GM12878 (cell line): ENCODE measurements around the gene GALNS. TPM values are rescaled to one million over a fixed set of nuclear protein-coding genes. Genes with fewer than 3 reads are reported as not detected.

Source experiments
- ATAC-seq: fragments of 200-7000 bp; cut with Tn5 transposase; 3 replicates; pipeline ENCODE4 v1.9.1; 2020; ENCODE audit warnings: mild to moderate bottlenecking, moderate library complexity
- BruUV-seq: library from RNA; stranded (reverse); fragments of 400-500 nt; replicated peaks from 2 replicates; lab custom pipeline; 2021; lab: Mats Ljungman, UMichigan
- CTCF ChIA-PET: fragments of 300-600 bp; sonication (Branson Sonifier 250); formaldehyde crosslinking; extraction: SDS; loops from one replicate; lab custom pipeline; 2021; ENCODE audit warnings: inconsistent platforms; lab: Yijun Ruan, JAX
- POLR2A ChIA-PET: fragments of 350-600 bp; formaldehyde crosslinking; extraction: SDS; loops from one replicate; lab custom pipeline; 2021; ENCODE audit warnings: inconsistent platforms; lab: Charles Lee
- RAD21 ChIA-PET: fragments of 300-600 bp; sonication (Branson Sonifier 250); formaldehyde crosslinking; loops from one replicate; lab custom pipeline; 2023; ENCODE audit warnings: antibody characterized with exemption; ENCODE audit not compliant: unreplicated experiment; lab: Charles Lee
- SMC1A ChIA-PET: fragments of 300-600 bp; sonication (Branson Sonifier 250); formaldehyde crosslinking; loops from one replicate; lab custom pipeline; 2023; ENCODE audit not compliant: unreplicated experiment, uncharacterized antibody; lab: Charles Lee
- DNase-seq: peaks from one replicate; pipeline ENCODE4 v3.0.0-alpha.2; 2011; ENCODE audit warnings: low read depth, low spot score
- FAIRE-seq: peaks from 3 replicates; lab custom pipeline; 2011; peaks lifted over from hg19 to GRCh38; lab: Jason Lieb, UNC
- H2AFZ ChIP-seq: 2 replicates; pipeline ENCODE4 v1.6.0; 2011; ENCODE audit warnings: low read depth, low read length, control low read depth; ENCODE audit not compliant: control insufficient read depth
- H3K27ac ChIP-seq: 2 replicates; pipeline ENCODE4 v1.5.1; 2011; ENCODE audit warnings: control low read depth; ENCODE audit not compliant: control insufficient read depth, insufficient read depth
- H3K27me3 ChIP-seq, 2 experiments: replicated peaks in 1 of 2; 2 replicates each; pipeline versions ENCODE4 v1.6.0 to v1.6.1; 2011; ENCODE audit warnings: low read length in 1 of 2; ENCODE audit not compliant: control insufficient read depth in 2 of 2, insufficient read depth in 2 of 2
- H3K36me3 ChIP-seq, 2 experiments: 2 replicates each; pipeline ENCODE4 v1.5.1; 2011; ENCODE audit warnings: low read length in 1 of 2; ENCODE audit not compliant: control insufficient read depth in 2 of 2, insufficient read depth in 2 of 2
- H3K4me1 ChIP-seq: 2 replicates; pipeline ENCODE4 v1.6.1; 2011; ENCODE audit warnings: mild to moderate bottlenecking, low read length, moderate library complexity, mixed read lengths; ENCODE audit not compliant: control insufficient read depth, insufficient read depth
- H3K4me2 ChIP-seq: 2 replicates; pipeline ENCODE4 v1.6.0; 2011; ENCODE audit warnings: control low read depth; ENCODE audit not compliant: control insufficient read depth, insufficient read depth
- H3K4me3 ChIP-seq: fragments of 200-600 bp; sonication (generic); 2 replicates; pipeline ENCODE4 v1.5.1; 2016
- H3K79me2 ChIP-seq: 2 replicates; pipeline ENCODE4 v1.6.0; 2011; ENCODE audit warnings: low read length; ENCODE audit not compliant: control insufficient read depth, insufficient read depth
- H3K9ac ChIP-seq: 2 replicates; pipeline ENCODE4 v1.8.0; 2011; ENCODE audit warnings: low read length, control low read depth, mixed read lengths; ENCODE audit not compliant: control insufficient read depth, insufficient read depth
- H3K9me3 ChIP-seq: replicated peaks from 3 replicates; pipeline ENCODE4 v1.5.1; 2011; ENCODE audit warnings: mild to moderate bottlenecking, low read length; ENCODE audit not compliant: control insufficient read depth, insufficient read depth
- H4K20me1 ChIP-seq: 2 replicates; pipeline ENCODE4 v1.6.0; 2011; ENCODE audit not compliant: control insufficient read depth, insufficient read depth
- ATF3 ChIP-seq: IDR thresholded peaks from 2 replicates; pipeline ENCODE4 v1.6.1; 2011; ENCODE audit warnings: low read depth, mild to moderate bottlenecking, low read length, moderate library complexity, borderline replicate concordance; ENCODE audit errors: extremely low read depth
- BACH1 ChIP-seq: fragments of 450-650 bp; IDR thresholded peaks from 2 replicates; pipeline ENCODE4 v1.6.1; 2017; ENCODE audit warnings: mild to moderate bottlenecking, borderline replicate concordance
- CEBPB ChIP-seq, 2 experiments: fragments of 150-350 bp in 1 of 2; IDR thresholded peaks; 2 replicates each; pipeline ENCODE4 v1.6.1; 2012 to 2014; ENCODE audit warnings: low read depth in 2 of 2, low read length in 2 of 2, borderline replicate concordance in 1 of 2, inconsistent platforms in 1 of 2
- CREM ChIP-seq: IDR thresholded peaks from 2 replicates; pipeline ENCODE4 v1.6.1; 2014; ENCODE audit warnings: antibody characterized with exemption, low read depth
- ESRRA ChIP-seq: IDR thresholded peaks from 2 replicates; pipeline ENCODE4 v1.6.1; 2012; ENCODE audit warnings: mild to moderate bottlenecking, low read length, improper control_type of control experiment
- ETV6 ChIP-seq, 2 experiments: fragments of 450-650 bp in 1 of 2; IDR thresholded peaks in 1 of 2; conservative IDR thresholded peaks in 1 of 2; 2 replicates each; pipeline ENCODE4 v1.6.1; 2014; ENCODE audit warnings: antibody characterized with exemption in 1 of 2, borderline replicate concordance in 1 of 2, low read depth in 1 of 2, mild to moderate bottlenecking in 1 of 2, moderate library complexity in 1 of 2
- GATAD2B ChIP-seq: fragments of 450-650 bp; conservative IDR thresholded peaks from 2 replicates; pipeline ENCODE4 v1.6.1; 2017; ENCODE audit warnings: low read depth, mild to moderate bottlenecking, moderate library complexity
- IKZF2 ChIP-seq, 2 experiments: fragments of 450-650 bp; IDR thresholded peaks; 2 replicates each; pipeline ENCODE4 v1.6.1; 2017; ENCODE audit warnings: mild to moderate bottlenecking in 2 of 2, moderate library complexity in 2 of 2
- MAX ChIP-seq: IDR thresholded peaks from 2 replicates; pipeline ENCODE4 v1.6.1; 2012; ENCODE audit warnings: low read depth, low read length, improper control_type of control experiment
- MTA2 ChIP-seq: fragments of 450-650 bp; IDR thresholded peaks from 2 replicates; pipeline ENCODE4 v1.6.1; 2016; ENCODE audit warnings: low read depth, mild to moderate bottlenecking, moderate library complexity
- PKNOX1 ChIP-seq: fragments of 450-650 bp; IDR thresholded peaks from 2 replicates; pipeline ENCODE4 v1.6.1; 2016; ENCODE audit warnings: mild to moderate bottlenecking
- POU2F2 ChIP-seq: IDR thresholded peaks from 3 replicates; pipeline ENCODE4 v1.6.1; 2011; ENCODE audit warnings: low read depth, mild to moderate bottlenecking, low read length, borderline replicate concordance
- RAD21 ChIP-seq: IDR thresholded peaks from 2 replicates; pipeline ENCODE4 v1.6.1; 2011; ENCODE audit warnings: mild to moderate bottlenecking, low read depth, low read length, moderate library complexity; ENCODE audit not compliant: insufficient read depth
- SIX5 ChIP-seq: IDR thresholded peaks from 2 replicates; pipeline ENCODE4 v1.6.1; 2011; ENCODE audit warnings: mild to moderate bottlenecking, low read depth, low read length, moderate library complexity; ENCODE audit not compliant: severe bottlenecking
- SMARCA5 ChIP-seq: fragments of 450-650 bp; IDR thresholded peaks from 2 replicates; pipeline ENCODE4 v1.6.1; 2017; ENCODE audit warnings: mild to moderate bottlenecking
- SMC3 ChIP-seq: IDR thresholded peaks from 2 replicates; pipeline ENCODE4 v1.6.1; 2011; ENCODE audit warnings: low read length, improper control_type of control experiment, borderline replicate concordance
- TARDBP ChIP-seq: IDR thresholded peaks from 2 replicates; pipeline ENCODE4 v1.6.1; 2016; ENCODE audit warnings: borderline replicate concordance
- ZBED1 ChIP-seq: IDR thresholded peaks from 2 replicates; pipeline ENCODE4 v1.6.1; 2016; ENCODE audit warnings: borderline replicate concordance
- ZNF217 ChIP-seq: fragments of 450-650 bp; IDR thresholded peaks from 2 replicates; pipeline ENCODE4 v1.6.1; 2017; ENCODE audit warnings: antibody characterized with exemption, mild to moderate bottlenecking
- WGBS: methylation state at CpG from one replicate; pipeline ENCODE4 v1.1.6; 2016; ENCODE audit warnings: low lambda C conversion rate; ENCODE audit not compliant: insufficient replicate concordance, insufficient coverage; ENCODE audit errors: missing lambda C conversion rate; 5-methylcytosine and 5-hydroxymethylcytosine counted together
- in situ Hi-C: fragments of 300-500 bp; cut with MboI; formaldehyde crosslinking; loops from 9 replicates; pipeline ENCODE4 v1.14.3; 2018; ENCODE audit warnings: mixed read lengths
- intact Hi-C: fragments of 100-400 bp; cut with micrococcal nuclease; formaldehyde crosslinking; loops from one replicate; pipeline ENCODE4 v1.14.2; 2022; ENCODE audit not compliant: unreplicated experiment
- polyA plus RNA-seq, 11 experiments: library from polyadenylated mRNA; depleted of rRNA in 4 of 11; unstranded in 6 of 11; stranded (reverse) in 5 of 11; fragments of >200 nt; fragmentation: Nextera tagmentation in 4 of 11; fragmentation: Illumina TruSeq in 1 of 11; extraction: Ambion mirVana in 4 of 11; extraction: Trizol in 1 of 11; gene quantifications; 1 replicate in 1 of 11; 2 replicates in 10 of 11; pipeline versions ENCODE4 v1.2.1 to v1.2.3, GENCODE V29; 2011 to 2016; ENCODE audit warnings: inconsistent platforms in 2 of 11, missing spikeins in 2 of 11, low read depth in 1 of 11
- total RNA-seq, 4 experiments: library from RNA; depleted of rRNA in 3 of 4; stranded (reverse); fragments of >200 nt in 3 of 4; fragmentation: Illumina TruSeq in 1 of 4; extraction: Trizol in 1 of 4; gene quantifications; 2 replicates each; pipeline versions ENCODE4 v1.2.1 to v1.2.3, GENCODE V29; 2013 to 2021

The GALNS gene
- total and polyA plus RNA-seq, 10 of the 15 experiments (the other 5 are each of a cell fraction or from before 2014, with no cell fraction given): 0.37 to 12.4 (median 5.3) TPM

DNA sequence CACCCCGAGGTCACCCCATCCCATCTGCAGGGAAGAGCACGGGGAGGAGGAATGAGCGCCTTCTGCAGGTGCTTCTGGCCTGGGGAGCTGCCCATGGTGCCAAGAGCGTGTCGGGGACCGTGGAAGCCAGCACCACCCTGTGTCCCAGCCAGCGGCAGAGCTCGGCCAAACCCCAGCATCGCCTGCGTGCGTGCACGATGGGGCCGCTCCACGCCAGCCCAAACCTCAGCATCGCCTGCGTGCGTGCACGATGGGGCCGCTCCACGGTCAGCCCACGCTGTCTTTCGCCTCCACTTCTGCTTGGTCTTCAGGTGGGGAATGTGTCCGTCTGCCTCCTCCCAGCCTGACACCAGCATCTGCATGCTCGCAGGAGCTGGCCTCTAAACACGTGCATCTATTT is 13.9 kb downstream of the GALNS start:
- no peak overlapping the region for H3K4me3 ChIP-seq
- CTCF ChIA-PET: no interaction called here
- H3K36me3 ChIP-seq: no peaks in the 10 kb centered on the region; a peak in 1 of 4 replicates
- no peak overlapping the region for H2AFZ ChIP-seq
- no peak overlapping the region for H3K9ac ChIP-seq
- POLR2A ChIA-PET: interaction anchor here (0.6 kb wide), 1 partner anchor 11 kb away, joined by 7 read pairs; no protein-coding TSS in a partner anchor
- no peak for FAIRE-seq
- no peaks in the 10 kb centered on the region for H3K9me3 ChIP-seq
- no peaks in the 10 kb centered on the region for H3K27me3 ChIP-seq
- H4K20me1 ChIP-seq: no peaks in the 10 kb centered on the region
- BruUV-seq: no TSS peak
- WGBS: 95% methylated on average over 25 of the region's 25 CpGs
- no peaks in the 10 kb centered on the region for H3K4me1 ChIP-seq
- in situ Hi-C loops: no loop called here
- H3K4me2 ChIP-seq: no peak overlapping the region
- no peak for DNase-seq
- TF ChIP-seq PKNOX1: no peak
- TF ChIP-seq IKZF2 (IDR thresholded peaks at IDR 0.05): no peak
- TF ChIP-seq ETV6 (conservative IDR thresholded peaks at IDR 0.05 in 1 of 2, IDR thresholded peaks at IDR 0.05 in 1 of 2; ENCODE audit: borderline replicate concordance in 1 of 2, low read depth in 1 of 2): no peak
- SMC1A ChIA-PET: no interaction called here
- intact Hi-C loops: no loop called here
- H3K79me2 ChIP-seq: no peaks in the 10 kb centered on the region
- no peak for ATAC-seq
- RAD21 ChIA-PET: no interaction called here
- no peak overlapping the region for H3K27ac ChIP-seq

DNA sequence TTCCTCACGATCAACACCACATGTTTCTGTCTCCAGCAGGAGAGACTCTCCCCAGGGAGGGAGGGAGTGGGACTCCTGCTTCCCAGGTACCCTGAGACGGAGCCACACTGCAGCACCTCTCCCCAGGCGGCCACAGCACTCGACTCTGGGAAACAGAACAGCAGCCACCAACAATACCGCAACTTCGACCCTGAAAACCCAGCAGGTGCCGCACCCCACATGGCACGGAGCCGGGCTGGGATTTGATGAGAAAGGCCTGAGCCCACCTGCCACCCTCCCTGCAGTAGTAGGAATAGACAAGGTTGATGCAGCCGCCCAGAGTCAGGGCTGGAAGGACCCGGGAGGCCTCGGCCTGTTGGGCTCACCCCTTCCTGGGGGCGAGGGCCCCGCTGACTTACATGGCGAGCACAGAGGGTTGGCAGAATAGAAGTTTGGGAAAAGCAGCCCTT is 14.4 kb downstream of the GALNS start:
- in situ Hi-C loops: no loop called here
- TF ChIP-seq SMARCA5 (no peak), GATAD2B (no peak), MTA2 (no peak), BACH1 (no peak), ZNF217 (no peak), ESRRA (no peak), SIX5 (no peak), CREM (no peak), TARDBP (no peak), MAX (no peak), ZBED1 (no peak), RAD21 (no peak), CEBPB (IDR thresholded peaks at IDR 0.05; ENCODE audit: borderline replicate concordance in 1 of 2, low read depth in 2 of 2, low read length in 2 of 2) (no peak), POU2F2 (no peak), ATF3 (no peak), SMC3 (no peak)
- TF ChIP-seq, all 136 proteins: peak for 0

More for the DNA sequence above, 14.4 kb downstream of the GALNS start:
- Histone ChIP-seq H3K9ac (no peak overlapping the region), H3K36me3 (no peaks in the 10 kb centered on the region; a peak in 1 of 4 replicates), H3K4me1 (no peaks in the 10 kb centered on the region), H3K27ac (no peak overlapping the region), H3K4me2 (no peak overlapping the region), H3K4me3 (no peak overlapping the region), H3K9me3 (no peaks in the 10 kb centered on the region), H2AFZ (no peak overlapping the region), H4K20me1 (no peaks in the 10 kb centered on the region), H3K27me3 (no peaks in the 10 kb centered on the region), H3K79me2 (no peaks in the 10 kb centered on the region)
- ChIA-PET SMC1A (no interaction called here), POLR2A (no interaction called here), RAD21 (no interaction called here), CTCF (no interaction called here)
- no peak for ATAC-seq
- FAIRE-seq: no peak
- intact Hi-C loops: no loop called here
- no peak for DNase-seq
- WGBS: 86% methylated on average over 15 of the region's 15 CpGs
- BruUV-seq: no TSS peak
